ENCODE measurements around the gene RUSF1.
"Not testable (repeated sequence)": the region's sequence is repeated elsewhere in the genome, so short reads cannot be mapped to it uniquely, and the experiment has no call there.

The RUSF1 gene

GRCh38 chr16:31487720-31488467 lies 20.3 kb downstream of the RUSF1 start:
- in situ Hi-C loops (cut with HindIII; ENCODE audit: low sequenced_read_pairs), result no loop called here

- in situ Hi-C loops (cut with HindIII; ENCODE audit: low sequenced_read_pairs), result no loop called here
These were observed 21.0 kb downstream of the RUSF1 start for GRCh38 chr16:31487071-31487719.

- in situ Hi-C loops (cut with HindIII; ENCODE audit: low sequenced_read_pairs), result no loop called here
These were observed 22.1 kb downstream of the RUSF1 start for GRCh38 chr16:31486045-31486444.

- in situ Hi-C loops (cut with HindIII; ENCODE audit: low sequenced_read_pairs), result no loop called here
These were observed 22.6 kb downstream of the RUSF1 start for GRCh38 chr16:31485571-31485970.

- in situ Hi-C loops (cut with HindIII; ENCODE audit: low sequenced_read_pairs), result no loop called here
These were observed 23.6 kb downstream of the RUSF1 start for GRCh38 chr16:31484491-31485171.

GRCh38 chr16:31484048-31484447 lies 24.1 kb downstream of the RUSF1 start:
- in situ Hi-C loops (cut with HindIII; ENCODE audit: low sequenced_read_pairs), result not testable (repeated sequence)

GRCh38 chr16:31483081-31483480 lies 25.1 kb downstream of the RUSF1 start, which contains the start of gene SLC5A2:
TSS of gene SLC5A2 (plus strand) at chr16:31483123. CDS start at chr16:31483137, 14 bp downstream.
- in situ Hi-C loops (cut with HindIII; ENCODE audit: low sequenced_read_pairs), result no loop called here

GRCh38 chr16:31480851-31481536 lies 27.2 kb downstream of the RUSF1 start:
- in situ Hi-C loops (cut with HindIII; ENCODE audit: low sequenced_read_pairs), result no loop called here

GRCh38 chr16:31479751-31480150 lies 28.4 kb downstream of the RUSF1 start:
- in situ Hi-C loops (cut with HindIII; ENCODE audit: low sequenced_read_pairs), result no loop called here

GRCh38 chr16:31478956-31479355 lies 29.2 kb downstream of the RUSF1 start:
- in situ Hi-C loops (cut with HindIII; ENCODE audit: low sequenced_read_pairs), result no loop called here

GRCh38 chr16:31477220-31478216 lies 30.7 kb downstream of the RUSF1 start:
- in situ Hi-C loops (cut with HindIII; ENCODE audit: low sequenced_read_pairs), result no loop called here

GRCh38 chr16:31476303-31477219 lies 31.6 kb downstream of the RUSF1 start:
- in situ Hi-C loops (cut with HindIII; ENCODE audit: low sequenced_read_pairs), result no loop called here

- in situ Hi-C loops (cut with HindIII; ENCODE audit: low sequenced_read_pairs), result no loop called here
These were observed 32.3 kb downstream of the RUSF1 start for GRCh38 chr16:31475946-31476302.

GRCh38 chr16:31474773-31475738 lies 33.1 kb downstream of the RUSF1 start:
- in situ Hi-C loops (cut with HindIII; ENCODE audit: low sequenced_read_pairs), result loop anchor here (25.0 kb wide), 2 partner anchors 413 to 538 kb away; partner anchors contain the start of genes ORAI3, ZNF646 and ZNF668

GRCh38 chr16:31474173-31474714 lies 33.9 kb downstream of the RUSF1 start:
- in situ Hi-C loops (cut with HindIII; ENCODE audit: low sequenced_read_pairs), result loop anchor here (25.0 kb wide), 2 partner anchors 412 to 537 kb away; partner anchors contain the start of genes ORAI3, ZNF646 and ZNF668

GRCh38 chr16:31473264-31473984 lies 34.8 kb downstream of the RUSF1 start:
- in situ Hi-C loops (cut with HindIII; ENCODE audit: low sequenced_read_pairs), result loop anchor here (25.0 kb wide), 2 partner anchors 411 to 536 kb away; partner anchors contain the start of genes ORAI3, ZNF646 and ZNF668
